Activated CD8-positive, alpha-beta T cell treated with anti-CD3 and anti-CD28 coated beads for 36 hours (primary cell): Measurements from ENCODE around the gene STUM. TPM values are rescaled to one million over a fixed set of nuclear protein-coding genes. Genes with fewer than 3 reads are reported as not detected.

ENCODE experiments used
- ATAC-seq: fragments of 200-7000 bp; cut with Tn5 transposase; one replicate; pipeline ENCODE4 v1.10.0; 2021; ENCODE audit warnings: mild to moderate bottlenecking, moderate library complexity
- CTCF ChIA-PET: fragments of 350-600 bp; sonication (Branson Sonifier 250); formaldehyde crosslinking; loops from one replicate; lab custom pipeline; 2021; ENCODE audit warnings: antibody characterized with exemption; lab: Charles Lee
- POLR2A ChIA-PET: fragments of 350-600 bp; sonication (Branson Sonifier 250); formaldehyde crosslinking; loops from one replicate; lab custom pipeline; 2021; ENCODE audit warnings: antibody characterized with exemption; lab: Charles Lee
- DNase-seq: peaks from one replicate; pipeline ENCODE4 v3.0.0-alpha.2; 2020
- H3K27ac Mint-ChIP-seq: one replicate; pipeline ENCODE4 v1.8.0; 2021; ENCODE audit warnings: mild to moderate bottlenecking, mixed read lengths
- H3K27me3 Mint-ChIP-seq: one replicate; pipeline ENCODE4 v1.8.0; 2021; ENCODE audit warnings: mixed read lengths
- H3K36me3 Mint-ChIP-seq: one replicate; pipeline ENCODE4 v1.8.0; 2021; ENCODE audit warnings: low read depth, mixed read lengths
- H3K4me1 Mint-ChIP-seq: one replicate; pipeline ENCODE4 v1.8.0; 2021; ENCODE audit warnings: low read depth, mixed read lengths
- H3K4me3 Mint-ChIP-seq: one replicate; pipeline ENCODE4 v1.8.0; 2021; ENCODE audit warnings: mild to moderate bottlenecking, moderate library complexity, mixed read lengths
- H3K9me3 Mint-ChIP-seq: one replicate; pipeline ENCODE4 v1.8.0; 2021; ENCODE audit warnings: mixed read lengths
- CTCF ChIP-seq: fragments of 200-600 bp; IDR thresholded peaks from one replicate; pipeline ENCODE4 v1.8.0; 2022; ENCODE audit warnings: antibody characterized with exemption, mild to moderate bottlenecking
- intact Hi-C: fragments of 100-400 bp; cut with micrococcal nuclease; formaldehyde crosslinking; loops from one replicate; pipeline ENCODE4 v1.10.0; 2022
- total RNA-seq, 2 experiments: library from RNA; stranded (reverse); gene quantifications; one replicate each; pipeline ENCODE4 v1.2.3, GENCODE V29; 2021

Gene STUM
- total RNA-seq, 2 experiments from 2014 or later = not detected

- H3K36me3 Mint-ChIP-seq = peaks cover 51% of the 10 kb centered on the region
- CTCF ChIA-PET = interaction anchor here (0.8 to 4.6 kb wide), 4 partner anchors 13 to 158 kb away, joined by 3 to 30 read pairs (median 4); no protein-coding TSS in a partner anchor
- TF ChIP-seq CTCF = no peak
- POLR2A ChIA-PET = interaction anchor here (0.8 to 1.5 kb wide), 7 partner anchors 13 to 173 kb away, joined by 3 read pairs; no protein-coding TSS in a partner anchor
- DNase-seq (no peak), ATAC-seq (no peak)
- peak overlapping the region; percentile 25 for H3K27ac Mint-ChIP-seq
- no peak overlapping the region for H3K4me3 Mint-ChIP-seq
- H3K27me3 Mint-ChIP-seq = no peaks in the 10 kb centered on the region
- no peaks in the 10 kb centered on the region for H3K9me3 Mint-ChIP-seq
- intact Hi-C loops = no loop called here
- peaks cover 66% of the 10 kb centered on the region for H3K4me1 Mint-ChIP-seq
Measured at GRCh38 chr1:226647719-226648118, 99.2 kb downstream of the STUM start.

GRCh38 chr1:226648421-226648820 lies 99.9 kb downstream of the STUM start:
- DNase-seq (no peak), ATAC-seq (no peak)
- H3K4me1 Mint-ChIP-seq = peaks cover 59% of the 10 kb centered on the region
- intact Hi-C loops = no loop called here
- CTCF ChIA-PET = interaction anchor here (0.9 to 4.6 kb wide), 4 partner anchors 13 to 88 kb away, joined by 3 to 30 read pairs (median 3); no protein-coding TSS in a partner anchor
- no peaks in the 10 kb centered on the region for H3K27me3 Mint-ChIP-seq
- POLR2A ChIA-PET = interaction anchor here (0.6 to 1.5 kb wide), 6 partner anchors 11 to 86 kb away, joined by 3 read pairs; no protein-coding TSS in a partner anchor
- no peak overlapping the region for H3K27ac Mint-ChIP-seq
- no peak overlapping the region for H3K4me3 Mint-ChIP-seq
- peaks cover 48% of the 10 kb centered on the region for H3K36me3 Mint-ChIP-seq
- no peak for TF ChIP-seq CTCF
- H3K9me3 Mint-ChIP-seq = no peaks in the 10 kb centered on the region

- H3K27ac Mint-ChIP-seq = no peak overlapping the region
- DNase-seq (no peak), ATAC-seq (no peak)
- no peaks in the 10 kb centered on the region for H3K27me3 Mint-ChIP-seq
- peaks cover 51% of the 10 kb centered on the region for H3K4me1 Mint-ChIP-seq
- H3K4me3 Mint-ChIP-seq = no peak overlapping the region
- POLR2A ChIA-PET = interaction anchor here (1.2 kb wide), 2 partner anchors 10 to 38 kb away, joined by 3 read pairs; no protein-coding TSS in a partner anchor
- H3K36me3 Mint-ChIP-seq = peaks cover 47% of the 10 kb centered on the region
- CTCF ChIA-PET = interaction anchor here (0.9 to 7.0 kb wide), 9 partner anchors 8 to 177 kb away, joined by 3 to 50 read pairs (median 5); no protein-coding TSS in a partner anchor
- TF ChIP-seq CTCF = no peak
- no peaks in the 10 kb centered on the region for H3K9me3 Mint-ChIP-seq
- intact Hi-C loops = no loop called here
Measured at GRCh38 chr1:226649244-226649643, 100.7 kb downstream of the STUM start.

- ChIA-PET CTCF (interaction anchor here (0.9 to 7.0 kb wide), 8 partner anchors 9 to 176 kb away, joined by 3 to 50 read pairs (median 6); no protein-coding TSS in a partner anchor), POLR2A (interaction anchor here (0.8 to 1.6 kb wide), 3 partner anchors 11 to 233 kb away, joined by 3 to 5 read pairs (median 4); no protein-coding TSS in a partner anchor)
- Mint-ChIP-seq H3K4me1 (peaks cover 45% of the 10 kb centered on the region), H3K27ac (peak overlapping the region; percentile 56), H3K27me3 (no peaks in the 10 kb centered on the region), H3K4me3 (no peak overlapping the region), H3K36me3 (peaks cover 44% of the 10 kb centered on the region), H3K9me3 (no peaks in the 10 kb centered on the region)
- ATAC-seq = no peak
- peak; percentile 68 for DNase-seq
- peak; percentile 24 for TF ChIP-seq CTCF
- intact Hi-C loops = loop anchor here (5.0 kb wide), 1 partner anchor 38 kb away; no protein-coding TSS in a partner anchor
Measured at GRCh38 chr1:226649780-226650179, 101.2 kb downstream of the STUM start.

- intact Hi-C loops = loop anchor here (5.0 kb wide), 1 partner anchor 37 kb away; no protein-coding TSS in a partner anchor
- DNase-seq (no peak), ATAC-seq (no peak)
- ChIA-PET CTCF (interaction anchor here (1.0 to 7.0 kb wide), 9 partner anchors 9 to 178 kb away, joined by 4 to 50 read pairs (median 5); no protein-coding TSS in a partner anchor), POLR2A (interaction anchor here (0.8 to 1.6 kb wide), 3 partner anchors 11 to 233 kb away, joined by 3 to 5 read pairs (median 4); no protein-coding TSS in a partner anchor)
- peaks cover 40% of the 10 kb centered on the region for H3K36me3 Mint-ChIP-seq
- no peaks in the 10 kb centered on the region for H3K27me3 Mint-ChIP-seq
- no peak for TF ChIP-seq CTCF
- H3K4me1 Mint-ChIP-seq = peaks cover 42% of the 10 kb centered on the region
- H3K9me3 Mint-ChIP-seq = no peaks in the 10 kb centered on the region
- no peak overlapping the region for H3K4me3 Mint-ChIP-seq
- H3K27ac Mint-ChIP-seq = peak overlapping the region; percentile 70
Measured at GRCh38 chr1:226650236-226650841, 101.8 kb downstream of the STUM start.
